ENCODE measurements around the gene CELSR1. TPM values are rescaled to one million over a fixed set of nuclear protein-coding genes. Genes with fewer than 3 reads are reported as not detected.

Gene CELSR1
- total RNA-seq, 1 donor from 2014 or later, result 27.6 TPM

- Mint-ChIP-seq H3K27me3 (ENCODE audit: low read depth, unreplicated experiment) (no peaks in the 10 kb centered on the region), H3K27ac (ENCODE audit: unreplicated experiment) (no peak overlapping the region), H3K9me3 (ENCODE audit: unreplicated experiment) (peaks cover 15% of the 10 kb centered on the region), H3K36me3 (ENCODE audit: low read depth, unreplicated experiment) (peaks cover 26% of the 10 kb centered on the region), H3K4me1 (ENCODE audit: low read depth, unreplicated experiment) (peaks cover 7% of the 10 kb centered on the region), H3K4me3 (ENCODE audit: unreplicated experiment) (no peak overlapping the region)
- no peak for DNase-seq (ENCODE audit: low read depth)
- peaks cover 3% of the 10 kb centered on the region for H3K27me3 ChIP-seq (ENCODE audit: insufficient read depth, low read length)
- peaks cover 8% of the 10 kb centered on the region for H3K4me1 ChIP-seq (ENCODE audit: insufficient read depth, low read length)
- H3K27ac ChIP-seq (ENCODE audit: low read depth, low read length), result no peak overlapping the region
- H4K20me1 ChIP-seq (ENCODE audit: insufficient read depth, low read length), result peaks cover 10% of the 10 kb centered on the region
- no peak for FAIRE-seq
- no peaks in the 10 kb centered on the region for H3K79me2 ChIP-seq (ENCODE audit: insufficient read depth, low read length)
- TF ChIP-seq EZH2 (IDR thresholded peaks at IDR 0.05; ENCODE audit: insufficient read depth, low read length), result no peak
- H2AFZ ChIP-seq (ENCODE audit: low read depth, low read length), result no peak overlapping the region
- H3K9ac ChIP-seq (ENCODE audit: low read length), result no peak overlapping the region
- no peaks in the 10 kb centered on the region for H3K36me3 ChIP-seq (ENCODE audit: insufficient read depth, low read length)
- no peak overlapping the region for H3K4me3 ChIP-seq (ENCODE audit: insufficient read depth, low read depth, low read length)
- H3K4me2 ChIP-seq (ENCODE audit: low read length), result no peak overlapping the region
- no peaks in the 10 kb centered on the region for H3K9me3 ChIP-seq (ENCODE audit: insufficient read depth, low read depth, low read length)
These were observed 72.6 kb downstream of the CELSR1 start for GRCh38 chr22:46464701-46465344.

GRCh38 chr22:46464296-46464695, 73.1 kb downstream of the CELSR1 start:
- no peak overlapping the region for H3K27ac Mint-ChIP-seq (ENCODE audit: unreplicated experiment)

More at GRCh38 chr22:46464296-46464695, 73.1 kb downstream of the CELSR1 start:
- no peak overlapping the region for H3K9ac ChIP-seq (ENCODE audit: low read length)
- H3K27me3 ChIP-seq (ENCODE audit: insufficient read depth, low read length), result peaks cover 3% of the 10 kb centered on the region
- H3K4me2 ChIP-seq (ENCODE audit: low read length), result no peak overlapping the region
- no peak overlapping the region for H3K4me3 ChIP-seq (ENCODE audit: insufficient read depth, low read depth, low read length)
- no peak overlapping the region for H3K27ac ChIP-seq (ENCODE audit: low read depth, low read length)
- TF ChIP-seq CTCF (IDR thresholded peaks at IDR 0.05; ENCODE audit: insufficient read depth, low read depth, low read length) (no peak), EZH2 (IDR thresholded peaks at IDR 0.05; ENCODE audit: insufficient read depth, low read length) (no peak)
- peaks cover 7% of the 10 kb centered on the region for H3K4me1 Mint-ChIP-seq (ENCODE audit: low read depth, unreplicated experiment)
- FAIRE-seq (no peak), DNase-seq (ENCODE audit: low read depth) (no peak)
- H3K79me2 ChIP-seq (ENCODE audit: insufficient read depth, low read length), result no peaks in the 10 kb centered on the region
- peaks cover 8% of the 10 kb centered on the region for H3K4me1 ChIP-seq (ENCODE audit: insufficient read depth, low read length)
- no peaks in the 10 kb centered on the region for H3K9me3 ChIP-seq (ENCODE audit: insufficient read depth, low read depth, low read length)
- no peak overlapping the region for H2AFZ ChIP-seq (ENCODE audit: low read depth, low read length)
- H3K36me3 ChIP-seq (ENCODE audit: insufficient read depth, low read length), result no peaks in the 10 kb centered on the region
- H4K20me1 ChIP-seq (ENCODE audit: insufficient read depth, low read length), result peaks cover 10% of the 10 kb centered on the region
- no peaks in the 10 kb centered on the region for H3K27me3 Mint-ChIP-seq (ENCODE audit: low read depth, unreplicated experiment)
- H3K9me3 Mint-ChIP-seq (ENCODE audit: unreplicated experiment), result peaks cover 12% of the 10 kb centered on the region
- peaks cover 26% of the 10 kb centered on the region for H3K36me3 Mint-ChIP-seq (ENCODE audit: low read depth, unreplicated experiment)
- no peak overlapping the region for H3K4me3 Mint-ChIP-seq (ENCODE audit: unreplicated experiment)
